Omental fat pad (tissue), 4 donors: ENCODE results near the gene HCK. TPM values are rescaled to one million over a fixed set of nuclear protein-coding genes. Genes with fewer than 3 reads are reported as not detected.

Experiments
- ATAC-seq: fragments of 150-250 bp; one replicate; pipeline ENCODE4 v1.9.1; 2016; ENCODE audit warnings: mild to moderate bottlenecking, moderate library complexity; ENCODE audit not compliant: low FRiP score
- DNase-seq: peaks from one replicate; pipeline ENCODE4 v3.0.0-alpha.2; 2019; ENCODE audit warnings: low spot score
- CTCF ChIP-seq, 3 donors: fragments of 450-650 bp; IDR thresholded peaks; one replicate each; pipeline ENCODE4 v1.5.1; 2016 to 2017; ENCODE audit warnings: antibody characterized with exemption in 3 of 3, mild to moderate bottlenecking in 3 of 3, moderate library complexity in 2 of 3
- total RNA-seq, 4 donors: library from RNA; depleted of rRNA; stranded (reverse); fragments of >200 nt; gene quantifications; one replicate each; pipeline ENCODE4 v1.1.0, GENCODE V29; 2016

HCK gene
- total RNA-seq, 4 donors from 2014 or later: 22.4 to 68.6 (median 39.2) TPM

GRCh38 chr20:32111156-32111686, 59.2 kb downstream of the HCK start:
- no peak for TF ChIP-seq CTCF (IDR thresholded peaks at IDR 0.05)
- ATAC-seq: no peak
- DNase-seq: no peak

DNA sequence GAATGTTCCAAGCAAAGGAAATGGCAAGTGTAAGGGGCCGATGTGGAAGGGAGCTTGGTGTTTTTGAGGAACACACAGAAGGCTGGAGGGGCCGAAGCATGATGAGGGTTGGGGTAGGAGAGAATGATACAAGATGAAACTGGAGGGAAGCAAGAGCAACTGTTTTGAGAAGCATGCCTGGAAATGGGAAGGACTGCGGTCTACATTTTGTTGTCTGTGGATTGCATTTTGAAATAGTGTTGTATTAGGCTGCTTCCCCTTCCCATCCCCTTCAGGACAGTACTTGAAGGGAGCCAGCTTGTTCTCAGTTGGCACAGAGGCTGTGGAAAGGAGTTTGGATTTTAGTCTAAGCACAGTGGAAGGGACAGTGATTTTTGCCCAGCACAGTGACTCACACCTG, 59.7 kb downstream of the HCK start:
- DNase-seq (no peak), ATAC-seq (no peak)
- no peak for TF ChIP-seq CTCF (IDR thresholded peaks at IDR 0.05)

DNA sequence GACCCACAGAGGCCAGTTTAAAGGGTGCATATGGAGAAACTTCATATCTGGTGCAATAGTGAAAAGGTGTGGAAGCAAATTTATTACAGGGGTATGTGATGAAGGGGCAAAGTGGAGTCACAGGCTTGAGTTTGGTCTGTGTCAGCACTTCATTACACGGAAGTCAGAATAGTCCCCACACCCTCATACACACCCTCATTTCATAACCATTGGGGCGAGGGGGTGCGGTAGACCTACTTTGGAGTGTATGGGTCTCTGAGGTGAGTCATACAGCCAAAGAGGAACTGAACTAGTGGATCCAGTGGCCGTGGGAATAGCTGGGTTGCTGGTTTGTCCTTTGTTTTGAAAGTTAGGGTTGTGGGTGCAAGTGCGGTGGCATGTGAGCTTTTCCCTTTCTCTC, 60.8 kb downstream of the HCK start:
- no peak for DNase-seq
- TF ChIP-seq CTCF (IDR thresholded peaks at IDR 0.05): no peak
- no peak for ATAC-seq

DNA sequence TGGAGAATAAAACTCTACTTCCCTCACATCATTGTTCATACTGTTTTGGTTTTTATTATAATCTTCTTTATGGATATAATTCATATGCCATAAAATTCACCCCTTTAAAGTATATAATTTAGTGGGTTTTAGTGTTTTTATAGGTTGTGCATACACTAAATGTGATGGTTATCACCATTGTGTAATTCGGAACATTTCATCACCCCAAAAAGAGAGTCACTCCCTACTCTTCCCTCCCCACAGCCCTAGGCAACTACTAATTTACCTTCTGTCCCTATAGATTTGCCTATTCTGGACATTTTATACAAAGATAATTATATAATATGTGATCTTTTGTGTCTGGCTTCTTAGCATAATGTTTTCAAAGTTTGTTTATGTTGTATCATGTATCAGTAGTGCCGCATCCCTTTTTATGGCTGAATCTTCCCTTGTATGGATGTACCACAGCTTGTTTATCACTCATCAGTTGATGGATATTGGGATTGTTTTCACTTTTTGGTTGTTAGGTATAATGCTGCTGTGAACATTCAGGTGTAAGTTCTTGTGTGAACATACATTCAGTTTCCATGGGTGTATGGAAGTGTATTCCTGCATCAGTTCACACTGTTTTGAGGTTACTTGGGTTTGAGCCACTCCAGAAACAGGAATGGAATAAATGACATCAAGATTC, 61.7 kb downstream of the HCK start:
- TF ChIP-seq CTCF (IDR thresholded peaks at IDR 0.05): no peak
- no peak for DNase-seq
- no peak for ATAC-seq

DNA sequence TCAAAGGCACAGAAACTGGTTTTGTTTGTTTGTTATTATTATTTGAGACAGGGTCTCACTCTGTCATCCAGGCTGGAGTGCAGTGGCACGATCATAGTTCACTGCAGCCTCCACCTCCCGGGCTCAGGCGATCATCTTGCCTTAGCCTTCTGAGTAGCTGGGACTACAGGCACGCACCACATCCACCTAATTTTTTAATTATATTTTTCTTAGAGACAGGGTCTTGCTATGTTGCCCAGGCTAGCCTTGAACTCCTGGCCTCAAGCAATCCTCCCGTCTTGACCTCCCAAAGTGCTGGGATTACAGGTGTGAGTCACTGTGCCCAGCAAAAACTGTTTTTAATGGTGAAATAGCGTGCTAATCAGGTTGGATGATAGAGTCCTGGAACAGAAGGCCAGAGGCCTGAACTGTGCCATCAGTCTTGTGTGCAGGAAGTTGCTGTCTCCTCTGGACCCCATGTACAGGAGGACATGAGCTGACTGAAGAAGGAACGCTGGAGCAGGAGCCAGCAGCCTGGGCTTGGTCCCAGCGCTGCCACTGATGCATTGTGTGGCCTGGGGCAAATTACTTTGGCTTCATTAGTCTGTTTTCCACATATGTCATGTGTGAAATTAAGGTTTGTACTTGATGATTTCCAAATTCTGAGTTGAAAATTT, 62.4 kb downstream of the HCK start:
- no peak for TF ChIP-seq CTCF (IDR thresholded peaks at IDR 0.05)
- no peak for ATAC-seq
- no peak for DNase-seq

DNA sequence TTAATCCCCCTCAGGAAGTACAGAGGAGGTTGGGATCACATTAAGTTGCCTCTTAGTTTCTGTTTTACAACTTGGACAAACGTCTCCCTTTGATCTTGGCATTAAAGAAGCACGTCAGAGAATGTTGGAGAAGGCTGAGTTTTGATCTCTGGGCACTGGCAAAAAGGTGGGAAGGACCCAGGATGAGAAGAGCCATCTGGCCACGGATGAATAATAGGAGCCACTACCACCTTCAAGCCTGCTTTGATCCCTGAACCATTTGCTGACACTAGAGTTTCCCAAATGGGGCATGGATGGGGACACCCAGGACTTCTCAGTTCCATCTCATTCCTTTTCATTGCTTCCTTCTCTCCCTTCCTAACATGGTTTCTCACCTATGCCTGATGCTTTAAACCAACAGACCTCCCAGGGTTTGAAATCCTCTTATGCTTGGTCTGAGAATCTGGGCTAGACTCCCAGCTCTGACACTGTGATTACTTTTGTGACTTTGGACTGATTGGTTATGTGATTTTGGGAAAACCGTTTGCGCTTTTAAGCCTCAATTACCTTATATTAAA, 63.2 kb downstream of the HCK start:
- ATAC-seq (no peak), DNase-seq (no peak)
- no peak for TF ChIP-seq CTCF (IDR thresholded peaks at IDR 0.05)
